ENCODE results near the gene TMEM147. TPM values are rescaled to one million over a fixed set of nuclear protein-coding genes. Genes with fewer than 3 reads are reported as not detected.
"Not testable (repeated sequence)": the region's sequence is repeated elsewhere in the genome, so short reads cannot be mapped to it uniquely, and the experiment has no call there.

TMEM147 gene
- total RNA-seq, 1 donor from 2014 or later = 84.4 TPM

- ATAC-seq (no peak), DNase-seq (no peak)
- intact Hi-C loops (cut with micrococcal nuclease) = no loop called here
These were observed 46.8 kb downstream of the TMEM147 start for GRCh38 chr19:35592226-35592625.

- DNase-seq = not testable (repeated sequence)
These were observed 49.6 kb downstream of the TMEM147 start for GRCh38 chr19:35595026-35595425.

GRCh38 chr19:35595928-35596327, 50.5 kb downstream of the TMEM147 start:
- intact Hi-C loops (cut with micrococcal nuclease) = no loop called here

More at GRCh38 chr19:35595026-35595425, 49.6 kb downstream of the TMEM147 start:
- intact Hi-C loops (cut with micrococcal nuclease); ATAC-seq: not testable (repeated sequence)

GRCh38 chr19:35596366-35596999, 51.1 kb downstream of the TMEM147 start:
- intact Hi-C loops (cut with micrococcal nuclease) = no loop called here
- no peak for DNase-seq
- no peak for ATAC-seq

More at GRCh38 chr19:35595928-35596327, 50.5 kb downstream of the TMEM147 start:
- ATAC-seq = no peak
- no peak for DNase-seq

Other genes starting within 250 kb of the TMEM147 start
- 0.52 TPM for gene CD22, start 216.4 kb upstream of the TMEM147 start, total RNA-seq
- gene FFAR1, start 197.7 kb upstream of the TMEM147 start, total RNA-seq = not detected
- not detected for gene FFAR3, start 187.2 kb upstream of the TMEM147 start, total RNA-seq
- gene GPR42, start 174.6 kb upstream of the TMEM147 start, total RNA-seq = not detected
- gene FFAR2, start 97.4 kb upstream of the TMEM147 start, total RNA-seq = 0.27 TPM
- gene KRTDAP, start 55.2 kb upstream of the TMEM147 start, total RNA-seq = not detected
- gene DMKN, start 32.0 kb upstream of the TMEM147 start, total RNA-seq = 16.1 TPM
- not detected for gene SBSN, start 17.3 kb upstream of the TMEM147 start, total RNA-seq
- not detected for gene GAPDHS, start 12.2 kb upstream of the TMEM147 start, total RNA-seq
- gene ATP4A, start 18.0 kb downstream of the TMEM147 start, total RNA-seq = not detected
- gene PMIS2, start 40.5 kb downstream of the TMEM147 start, total RNA-seq = not detected
- gene HAUS5, start 67.1 kb downstream of the TMEM147 start, total RNA-seq = 3.9 TPM
- gene RBM42, start 83.4 kb downstream of the TMEM147 start, total RNA-seq = 51.0 TPM
- 0.27 TPM for gene ETV2, start 96.1 kb downstream of the TMEM147 start, total RNA-seq
- 1,553 TPM for gene COX6B1, start 102.7 kb downstream of the TMEM147 start, total RNA-seq
- gene UPK1A, start 120.9 kb downstream of the TMEM147 start, total RNA-seq = not detected
- gene ZBTB32, start 158.9 kb downstream of the TMEM147 start, total RNA-seq = not detected
- gene KMT2B, start 172.4 kb downstream of the TMEM147 start, total RNA-seq = 15.8 TPM
- gene IGFLR1, start 196.8 kb downstream of the TMEM147 start, total RNA-seq = 3.2 TPM
- gene U2AF1L4, start 199.8 kb downstream of the TMEM147 start, total RNA-seq = 18.4 TPM
- gene PSENEN, start 200.0 kb downstream of the TMEM147 start, total RNA-seq = 41.3 TPM
- 8.3 TPM for gene LIN37, start 202.9 kb downstream of the TMEM147 start, total RNA-seq
- 676 TPM for gene HSPB6, start 211.4 kb downstream of the TMEM147 start, total RNA-seq
- gene PROSER3, start 212.6 kb downstream of the TMEM147 start, total RNA-seq = 5.2 TPM
- 4.2 TPM for gene ARHGAP33, start 229.9 kb downstream of the TMEM147 start, total RNA-seq

All from left ventricle myocardium superior (tissue), 1 donor.